Heart right ventricle (tissue), 16 donors: Measurements from ENCODE around the gene CPA4. TPM values are rescaled to one million over a fixed set of nuclear protein-coding genes. Genes with fewer than 3 reads are reported as not detected.

Source experiments
- ATAC-seq, 8 donors: fragments of 200-7000 bp; cut with Tn5 transposase; one replicate each; pipeline ENCODE4 v1.9.1; 2020; ENCODE audit warnings: mild to moderate bottlenecking in 8 of 8, moderate library complexity in 8 of 8, moderate number of reproducible peaks in 1 of 8
- DNase-seq, 2 donors: peaks; one replicate each; pipeline ENCODE4 v3.0.0-alpha.2; 2020
- H3K27ac ChIP-seq, 10 donors: fragments of 200-600 bp; sonication (generic) in 2 of 10; one replicate each; pipeline versions ENCODE4 v1.5.0 to v1.8.0; 2020 to 2022; ENCODE audit warnings: mild to moderate bottlenecking in 3 of 10
- H3K27me3 ChIP-seq, 7 donors: fragments of 200-600 bp; one replicate each; pipeline ENCODE4 v1.8.0; 2021 to 2022; ENCODE audit warnings: mild to moderate bottlenecking in 2 of 7
- H3K36me3 ChIP-seq, 9 donors: fragments of 200-600 bp; sonication (generic) in 1 of 9; one replicate each; pipeline versions ENCODE4 v1.5.0 to v1.8.0; 2020 to 2022; ENCODE audit warnings: mild to moderate bottlenecking in 2 of 9
- H3K4me1 ChIP-seq, 9 donors: fragments of 200-600 bp; sonication (generic) in 1 of 9; one replicate each; pipeline versions ENCODE4 v1.5.0 to v1.8.0; 2020 to 2022; ENCODE audit warnings: mild to moderate bottlenecking in 4 of 9
- H3K4me3 ChIP-seq, 10 donors: fragments of 200-600 bp; sonication (generic) in 2 of 10; one replicate each; pipeline versions ENCODE4 v1.5.0 to v1.8.0; 2020 to 2022; ENCODE audit warnings: mild to moderate bottlenecking in 7 of 10, moderate library complexity in 2 of 10
- H3K9me3 ChIP-seq, 11 donors: fragments of 200-600 bp in 10 of 11; sonication (generic) in 2 of 11; one replicate each; pipeline versions ENCODE4 v1.5.0 to v1.8.0; 2013 to 2022; ENCODE audit warnings: mild to moderate bottlenecking in 2 of 11, control low read depth in 1 of 11, moderate library complexity in 1 of 11
- CTCF ChIP-seq, 9 donors: fragments of 200-600 bp; sonication (generic) in 2 of 9; IDR thresholded peaks; one replicate each; pipeline versions ENCODE4 v1.5.0 to v1.8.0; 2021 to 2022; ENCODE audit warnings: antibody characterized with exemption in 9 of 9, mild to moderate bottlenecking in 5 of 9, moderate library complexity in 1 of 9
- WGBS, 2 donors: extraction: QIAGEN DNeasy Blood & Tissue Kit; methylation state at CpG; one replicate each; pipeline ENCODE4 v1.1.7; 2013; ENCODE audit warnings: inconsistent platforms in 1 of 2; 5-methylcytosine and 5-hydroxymethylcytosine counted together
- intact Hi-C, 10 donors: fragments of 100-400 bp; cut with DNase I; formaldehyde crosslinking; loops; one replicate each; pipeline versions ENCODE4 v1.11.1 to v1.14.2; 2022
- polyA plus RNA-seq, 2 donors: library from polyadenylated mRNA; stranded (reverse); fragments of 200-250 nt; gene quantifications; one replicate each; pipeline ENCODE4 v1.2.3, GENCODE V29; 2013
- total RNA-seq, 10 donors: library from RNA; stranded (reverse); fragmentation: NEBNext Ultra II Directional in 3 of 10; extraction: Animal tissue kit (Norgen Biotek cat#: 25700) in 3 of 10; gene quantifications; one replicate each; pipeline versions ENCODE4 v1.2.1 to v1.2.4, GENCODE V29; 2021 to 2023
- donor health status: Arrhythmogenic right ventricular cardiomyopathy.
- donor health status: ischemic (EF 13 %, LVEDD 7.1; RV severe dilation, severe dysfunction).
- donor health status: healthy with polysubstance abuse.
- donor health status: DM: no; HTN: yes; CAD: no.
- donor health status: DM: no; HTN: no; CAD: no.
- donor health status: ischemic (EF 25% LVEDD 6.9; RV normal size, moderate dysfunction).
- donor health status: ischemic (EF 25% LVEDD 5.7; RV mildly dilated, moderate dysfunction).
- donor health status: healthy.
- donor health status: DM: yes; HTN: yes; CAD: no.
- donor health status: Ischemic cardiomyopathy.
- donor health status: ischemic (EF 35%, LVEDD 5.7; RV mildly dilated, moderate dysfunction).
- donor health status: nonischemic (EF 11% LVEDD 7.7; RV severe dilation, severe dysfunction).
- donor health status: DM: yes; HTN: yes; CAD: no.
- donor health status: PGD.
- donor health status: ischemic (EF 29% LVEDD 5.4; RV normal size, mild dysfunction).
- donor health status: nonischemic (EF 23%, LVEDD 6.1; RV moderate dilation, normal function).

Gene CPA4
- total and polyA plus RNA-seq, 12 donors: 0.04 to 2.7 (median 0.46) TPM; not detected in 7

GRCh38 chr7:130294314-130294713, 1.4 kb downstream of the CPA4 start:
- no peak overlapping the region for H3K4me3 ChIP-seq
- H3K36me3 ChIP-seq: no peaks in the 10 kb centered on the region
- no peak for TF ChIP-seq CTCF (IDR thresholded peaks at IDR 0.05)
- H3K27ac ChIP-seq: no peak overlapping the region
- 88 to 89% methylated on average over 5 of the region's 5 CpGs for WGBS, 2 donors
- ATAC-seq (no peak), DNase-seq (no peak)
- intact Hi-C loops: loop anchor here in 1 of 10 donors (5.0 kb wide), 1 partner anchor 198 kb away; the partner anchor contains the start of gene MEST
- H3K9me3 ChIP-seq: no peaks in the 10 kb centered on the region
- no peaks in the 10 kb centered on the region for H3K27me3 ChIP-seq
- H3K4me1 ChIP-seq: peaks cover 0 to 13% (median 0%) of the 10 kb centered on the region in 9 donors

- WGBS, 2 donors: 91% methylated on average over 13 of the region's 13 CpGs
- intact Hi-C loops: no loop called here
- H3K27ac ChIP-seq: no peak overlapping the region
- no peak overlapping the region for H3K4me3 ChIP-seq
- TF ChIP-seq CTCF (IDR thresholded peaks at IDR 0.05): no peak
- H3K27me3 ChIP-seq: no peaks in the 10 kb centered on the region
- no peak for DNase-seq
- H3K36me3 ChIP-seq: no peaks in the 10 kb centered on the region
- H3K4me1 ChIP-seq: peaks cover 0 to 13% (median 0%) of the 10 kb centered on the region in 9 donors
- H3K9me3 ChIP-seq: no peaks in the 10 kb centered on the region
- no peak for ATAC-seq
These were observed 3.4 kb downstream of the CPA4 start for GRCh38 chr7:130296221-130296951.

- 84 to 87% methylated on average over 20 of the region's 20 CpGs for WGBS, 2 donors
- TF ChIP-seq CTCF (IDR thresholded peaks at IDR 0.05): no peak
- intact Hi-C loops: no loop called here
These were observed 4.9 kb downstream of the CPA4 start for GRCh38 chr7:130297628-130298543.

GRCh38 chr7:130298544-130299326, 5.8 kb downstream of the CPA4 start:
- Histone ChIP-seq H3K4me1 (peaks cover 0 to under 1% (median 0%) of the 10 kb centered on the region in 9 donors), H3K36me3 (no peaks in the 10 kb centered on the region), H3K27ac (no peak overlapping the region), H3K4me3 (no peak overlapping the region), H3K27me3 (no peaks in the 10 kb centered on the region), H3K9me3 (no peaks in the 10 kb centered on the region)
- no peak for DNase-seq
- WGBS, 2 donors: 78 to 88% methylated on average over 5 of the region's 5 CpGs
- intact Hi-C loops: no loop called here
- no peak for ATAC-seq
- no peak for TF ChIP-seq CTCF (IDR thresholded peaks at IDR 0.05)

More at GRCh38 chr7:130297628-130298543, 4.9 kb downstream of the CPA4 start:
- Histone ChIP-seq H3K27me3 (no peaks in the 10 kb centered on the region), H3K4me1 (peaks cover 0 to 9% (median 0%) of the 10 kb centered on the region in 9 donors), H3K27ac (no peak overlapping the region), H3K36me3 (no peaks in the 10 kb centered on the region), H3K4me3 (no peak overlapping the region), H3K9me3 (no peaks in the 10 kb centered on the region)
- DNase-seq: no peak
- ATAC-seq: no peak
